A673 (cell line): ENCODE data around the gene RAP1GAP2. TPM values are rescaled to one million over a fixed set of nuclear protein-coding genes. Genes with fewer than 3 reads are reported as not detected.

Experiments
- BruUV-seq: library from RNA; stranded (reverse); fragments of 400-500 nt; replicated peaks from 2 replicates; lab custom pipeline; 2021; lab: Mats Ljungman, UMichigan
- CTCF ChIA-PET: fragments of 300-600 bp; sonication (Branson Sonifier 250); formaldehyde crosslinking; loops from one replicate; lab custom pipeline; 2022; ENCODE audit warnings: antibody characterized with exemption; lab: Charles Lee
- POLR2A ChIA-PET: fragments of 300-600 bp; sonication (Branson Sonifier 250); formaldehyde crosslinking; loops from one replicate; lab custom pipeline; 2022; ENCODE audit warnings: antibody characterized with exemption; ENCODE audit not compliant: low non-redundant PET; lab: Charles Lee
- DNase-seq: peaks from one replicate; pipeline ENCODE4 v3.0.0-alpha.2; 2015; ENCODE audit warnings: low spot score
- H3K27ac ChIP-seq: fragments of 200-600 bp; sonication (generic); 2 replicates; pipeline ENCODE4 v1.5.1; 2016; ENCODE audit warnings: mixed run types, low read depth, mild to moderate bottlenecking, mixed read lengths, antibody characterized with exemption, low read length; ENCODE audit not compliant: poor library complexity, severe bottlenecking
- H3K27me3 ChIP-seq: fragments of 200-600 bp; sonication (generic); replicated peaks from 2 replicates; pipeline ENCODE4 v1.6.1; 2017; ENCODE audit warnings: mixed run types, low read depth, mild to moderate bottlenecking, mixed read lengths, antibody characterized with exemption, low read length; ENCODE audit not compliant: insufficient read depth, poor library complexity
- H3K36me3 ChIP-seq: fragments of 200-600 bp; sonication (generic); 2 replicates; pipeline ENCODE4 v1.6.1; 2016; ENCODE audit warnings: mixed run types, mild to moderate bottlenecking, mixed read lengths, antibody characterized with exemption, low read length; ENCODE audit not compliant: insufficient read depth, poor library complexity, severe bottlenecking
- H3K4me1 ChIP-seq: fragments of 200-600 bp; sonication (generic); 2 replicates; pipeline ENCODE4 v1.6.1; 2017; ENCODE audit warnings: mixed run types, mild to moderate bottlenecking, mixed read lengths, antibody characterized with exemption, low read length; ENCODE audit not compliant: insufficient read depth, poor library complexity, severe bottlenecking
- H3K4me3 ChIP-seq: fragments of 200-600 bp; sonication (generic); 2 replicates; pipeline ENCODE4 v1.5.1; 2016; ENCODE audit warnings: low read depth, mixed run types, mild to moderate bottlenecking, mixed read lengths, low read length; ENCODE audit not compliant: poor library complexity, severe bottlenecking
- H3K9me3 ChIP-seq: fragments of 200-600 bp; sonication (generic); 2 replicates; pipeline ENCODE4 v1.6.1; 2016; ENCODE audit warnings: mixed run types, low read depth, mild to moderate bottlenecking, mixed read lengths, antibody characterized with exemption, low read length; ENCODE audit not compliant: poor library complexity, severe bottlenecking
- CTCF ChIP-seq: fragments of 300-800, 200-600 bp; sonication (generic); conservative IDR thresholded peaks from 2 replicates; pipeline ENCODE4 v1.5.1; 2017; ENCODE audit warnings: low read depth, mild to moderate bottlenecking, antibody characterized with exemption, low read length, moderate library complexity, mixed read lengths
- EZH2 ChIP-seq: fragments of 200-600 bp; sonication (generic); IDR thresholded peaks from 2 replicates; pipeline ENCODE4 v1.6.1; 2017; ENCODE audit warnings: borderline replicate concordance, low read depth, mild to moderate bottlenecking, mixed read lengths, antibody characterized with exemption, low read length; ENCODE audit not compliant: poor library complexity, severe bottlenecking
- intact Hi-C: fragments of 100-400 bp; cut with micrococcal nuclease; formaldehyde crosslinking; loops from one replicate; pipeline ENCODE4 v1.10.0; 2022; ENCODE audit not compliant: unreplicated experiment
- total RNA-seq: library from RNA; stranded (reverse); gene quantifications from 2 replicates; pipeline ENCODE4 v1.2.3, GENCODE V29; 2021

RAP1GAP2 gene
- total RNA-seq, 1 experiment from 2014 or later: 0.06 TPM

GRCh38 chr17:2936771-2937321 lies 140.6 kb downstream of the RAP1GAP2 start:
- H3K27ac ChIP-seq: no peak overlapping the region
- no peak for DNase-seq
- H3K36me3 ChIP-seq: no peaks in the 10 kb centered on the region
- TF ChIP-seq CTCF: no peak
- TF ChIP-seq EZH2: no peak
- no peak overlapping the region for H3K4me3 ChIP-seq
- no peaks in the 10 kb centered on the region for H3K27me3 ChIP-seq
- H3K4me1 ChIP-seq: no peaks in the 10 kb centered on the region
- ChIA-PET POLR2A (no interaction called here), CTCF (no interaction called here)
- H3K9me3 ChIP-seq: no peaks in the 10 kb centered on the region
- BruUV-seq: no TSS peak
- intact Hi-C loops: no loop called here

- Histone ChIP-seq H3K36me3 (no peaks in the 10 kb centered on the region), H3K4me3 (no peak overlapping the region), H3K9me3 (no peaks in the 10 kb centered on the region), H3K27me3 (no peaks in the 10 kb centered on the region), H3K27ac (no peak overlapping the region), H3K4me1 (no peaks in the 10 kb centered on the region)
- CTCF ChIA-PET: no interaction called here
- POLR2A ChIA-PET: no interaction called here
- no peak for DNase-seq
- intact Hi-C loops: no loop called here
- TF ChIP-seq CTCF (peak; percentile 13; the same call in 1 of the 2 replicates), EZH2 (no peak)
- BruUV-seq: no TSS peak
These were observed 141.2 kb downstream of the RAP1GAP2 start for GRCh38 chr17:2937331-2938003.

- no TSS peak for BruUV-seq
- intact Hi-C loops: no loop called here
- H3K27me3 ChIP-seq: no peaks in the 10 kb centered on the region
- DNase-seq: no peak
- H3K4me1 ChIP-seq: no peaks in the 10 kb centered on the region
- no peaks in the 10 kb centered on the region for H3K36me3 ChIP-seq
- no peak overlapping the region for H3K27ac ChIP-seq
- POLR2A ChIA-PET: no interaction called here
- H3K4me3 ChIP-seq: no peak overlapping the region
- CTCF ChIA-PET: no interaction called here
- TF ChIP-seq EZH2: no peak
- TF ChIP-seq CTCF: no peak
- H3K9me3 ChIP-seq: no peaks in the 10 kb centered on the region
These were observed 143.6 kb downstream of the RAP1GAP2 start for GRCh38 chr17:2939714-2940351.
